Hepatic stellate cell (primary cell): ENCODE results near the gene STIM1.
"Not testable (repeated sequence)": the region's sequence is repeated elsewhere in the genome, so short reads cannot be mapped to it uniquely, and the experiment has no call there.

Source experiments
- DNase-seq: peaks from one replicate; pipeline ENCODE4 v3.0.0; 2011; ENCODE audit warnings: low spot score

STIM1 gene

DNA sequence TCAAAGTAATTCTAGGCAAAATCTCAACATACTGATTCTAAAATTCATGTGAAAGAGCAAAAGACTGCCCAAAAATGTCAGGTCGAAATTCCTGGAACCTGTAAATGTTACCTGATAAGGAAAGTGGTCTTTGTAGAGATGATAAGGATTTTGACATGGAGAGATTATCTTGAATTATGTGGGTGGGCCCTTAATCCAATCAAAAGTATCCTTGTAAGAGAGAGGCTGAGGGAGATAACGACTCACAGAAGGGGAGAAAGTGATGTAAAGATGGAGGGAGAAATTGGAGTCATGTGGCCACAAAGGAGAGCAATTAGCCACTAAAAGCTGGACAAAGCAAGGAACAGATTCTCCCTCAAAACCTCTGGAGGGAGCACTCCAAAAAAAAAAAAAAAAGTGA is 259.7 kb downstream of the STIM1 start:
- no peak for DNase-seq

DNA sequence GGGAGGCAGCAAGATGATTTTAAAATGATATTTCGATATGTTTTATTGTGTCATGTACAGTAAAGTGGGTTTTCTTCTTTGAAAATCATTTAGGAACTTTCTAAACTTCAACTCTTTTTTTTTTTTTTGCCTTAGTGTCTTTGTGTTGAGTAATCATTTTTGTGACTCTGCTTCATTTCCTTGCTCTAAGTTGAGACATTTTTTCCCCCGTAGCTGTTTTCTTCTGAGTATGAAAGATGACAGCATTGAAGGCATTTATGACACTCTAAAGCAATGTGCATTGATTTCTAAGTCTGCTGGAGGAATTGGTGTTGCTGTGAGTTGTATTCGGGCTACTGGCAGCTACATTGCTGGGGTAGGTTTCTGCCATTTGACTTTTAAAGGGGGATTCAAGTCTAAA is 262.6 kb downstream of the STIM1 start:
- DNase-seq, result peak; percentile 34

DNA sequence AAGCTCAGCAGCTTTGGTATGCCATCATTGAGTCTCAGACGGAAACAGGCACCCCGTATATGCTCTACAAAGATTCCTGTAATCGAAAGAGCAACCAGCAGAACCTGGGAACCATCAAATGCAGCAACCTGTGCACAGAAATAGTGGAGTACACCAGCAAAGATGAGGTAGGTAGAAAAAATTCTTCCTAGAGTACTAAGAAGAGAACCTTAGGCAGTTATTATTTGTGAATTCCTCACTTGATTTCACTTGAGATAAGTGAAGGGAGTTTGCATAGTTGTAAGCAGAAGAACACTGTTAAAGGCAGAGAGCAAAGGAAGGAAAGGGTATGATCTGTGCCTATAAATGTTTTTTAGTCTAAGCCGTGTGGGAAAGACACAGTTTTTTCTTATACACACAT is 267.8 kb downstream of the STIM1 start:
- DNase-seq, result no peak

DNA sequence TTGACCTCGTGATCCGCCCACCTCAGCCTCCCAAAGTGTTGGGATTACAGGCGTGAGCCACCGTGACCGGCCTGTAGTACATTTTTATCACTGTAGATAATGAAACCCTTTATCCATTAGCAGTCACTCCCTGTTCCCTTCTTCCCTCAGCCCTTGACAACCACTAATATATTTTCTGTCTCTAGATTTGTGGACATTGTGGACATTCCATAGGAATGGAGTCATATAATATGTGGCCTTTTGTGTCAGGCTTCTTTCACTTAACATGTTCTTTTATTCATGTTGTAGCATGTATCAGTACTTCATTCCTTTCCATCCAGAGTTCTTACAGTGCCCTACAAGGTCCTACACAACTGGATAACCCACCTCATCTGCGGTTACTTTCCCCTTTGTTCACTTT is 269.7 kb downstream of the STIM1 start:
- DNase-seq, result no peak

DNA sequence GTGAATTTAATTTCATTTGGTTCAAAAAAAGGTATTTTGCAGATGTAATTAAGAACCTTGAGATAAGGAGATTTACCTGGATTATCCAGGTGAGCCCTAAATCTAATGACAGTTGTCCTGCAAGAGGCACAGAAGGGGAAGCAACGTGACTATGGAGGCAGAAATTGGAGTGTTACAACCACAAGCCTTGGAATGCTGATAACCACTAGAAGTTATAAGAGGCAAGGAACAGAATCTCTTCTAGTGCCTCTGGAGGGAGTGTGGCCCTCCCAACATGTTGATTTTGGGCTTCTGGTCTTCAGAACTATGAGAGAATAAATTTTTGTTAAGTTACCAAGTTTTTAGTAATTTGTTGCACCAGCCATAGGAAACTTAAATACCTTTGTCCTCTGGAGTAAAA is 271.9 kb downstream of the STIM1 start:
- no peak for DNase-seq

DNA sequence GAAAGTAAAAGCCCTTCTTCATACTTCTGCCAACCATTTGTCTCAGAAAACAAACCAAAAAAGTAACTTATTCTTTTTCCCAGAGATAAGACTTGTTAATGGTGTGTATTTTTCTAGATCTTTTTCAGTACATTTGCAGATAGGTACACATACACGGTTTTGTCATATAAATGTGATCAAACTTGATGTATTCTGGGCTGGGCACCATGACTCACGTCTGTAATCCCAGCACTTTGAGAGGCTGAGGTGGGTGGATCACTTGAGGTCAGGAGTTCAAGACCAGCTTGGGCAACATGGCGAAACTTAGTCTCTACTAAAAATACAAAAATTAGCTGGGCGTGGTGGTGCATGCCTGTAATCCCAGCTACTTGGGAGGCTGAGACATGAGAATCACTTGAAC is 274.8 kb downstream of the STIM1 start:
- not testable (repeated sequence) for DNase-seq

DNA sequence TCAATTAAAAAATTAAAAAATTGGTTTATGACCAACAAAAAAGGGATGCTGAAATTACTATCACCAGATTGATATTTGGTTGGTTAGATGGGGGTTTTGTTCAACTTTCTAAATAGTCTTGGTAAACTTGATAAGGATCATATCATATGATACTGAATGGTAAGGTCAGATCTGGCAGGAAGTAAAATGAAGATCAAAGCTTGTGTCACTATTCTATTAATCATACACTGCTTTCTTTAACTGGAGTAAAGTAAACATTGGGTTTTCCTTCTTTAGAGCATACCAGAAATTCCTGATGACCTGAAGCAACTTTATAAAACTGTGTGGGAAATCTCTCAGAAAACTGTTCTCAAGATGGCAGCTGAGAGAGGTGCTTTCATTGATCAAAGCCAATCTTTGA is 279.3 kb downstream of the STIM1 start:
- peak; percentile 31 for DNase-seq

DNA sequence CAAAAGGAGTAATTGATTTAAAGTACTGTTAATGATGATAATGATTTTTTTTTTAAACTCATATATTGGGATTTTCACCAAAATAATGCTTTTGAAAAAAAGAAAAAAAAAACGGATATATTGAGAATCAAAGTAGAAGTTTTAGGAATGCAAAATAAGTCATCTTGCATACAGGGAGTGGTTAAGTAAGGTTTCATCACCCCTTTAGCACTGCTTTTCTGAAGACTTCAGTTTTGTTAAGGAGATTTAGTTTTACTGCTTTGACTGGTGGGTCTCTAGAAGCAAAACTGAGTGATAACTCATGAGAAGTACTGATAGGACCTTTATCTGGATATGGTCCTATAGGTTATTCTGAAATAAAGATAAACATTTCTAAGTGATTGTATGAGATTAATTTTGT is 283.0 kb downstream of the STIM1 start:
- DNase-seq, result no peak

DNA sequence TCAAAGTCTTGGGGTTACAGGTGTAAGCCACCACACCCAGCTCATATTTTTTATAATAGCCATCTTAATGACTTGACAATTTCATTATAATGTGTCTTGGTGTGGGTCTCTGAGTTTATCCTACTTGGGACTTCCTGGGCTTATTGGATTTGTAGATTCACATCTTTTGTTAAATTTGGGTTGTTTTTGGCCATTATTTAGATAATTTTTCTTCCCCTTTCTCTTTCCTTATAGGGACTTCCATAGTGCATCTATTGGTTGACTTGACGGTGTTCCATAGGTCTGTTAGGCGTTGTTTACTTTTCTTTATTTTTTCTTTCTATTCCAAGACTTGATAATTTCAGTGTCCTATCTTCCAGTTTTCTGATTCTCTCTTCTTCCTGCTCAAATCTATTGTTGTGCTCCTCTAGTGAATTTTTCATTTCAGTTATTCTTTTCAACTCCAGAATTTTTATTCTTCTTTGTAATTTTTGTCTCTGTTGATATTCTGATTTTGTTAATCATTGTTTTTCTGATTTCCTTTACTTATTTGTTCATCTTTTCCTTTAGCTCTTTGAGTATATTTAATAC is 284.7 kb downstream of the STIM1 start:
- no peak for DNase-seq
